D721Med (cell line): ENCODE data around the gene GREM2.

Experiments used
- DNase-seq: peaks from one replicate; pipeline ENCODE4 v3.0.0; 2011; ENCODE audit warnings: low spot score; ENCODE audit not compliant: insufficient read length
- FAIRE-seq: peaks from 2 replicates; lab custom pipeline; 2011; peaks lifted over from hg19 to GRCh38; lab: Jason Lieb, UNC
- TF ChIP-seq, protein P1 (sequence below): IDR thresholded peaks from 2 replicates; pipeline ENCODE4 v1.5.1; 2012; ENCODE audit warnings: mild to moderate bottlenecking, control low read depth; ENCODE audit not compliant: insufficient read depth; ENCODE audit errors: missing control alignments

Gene GREM2

DNA sequence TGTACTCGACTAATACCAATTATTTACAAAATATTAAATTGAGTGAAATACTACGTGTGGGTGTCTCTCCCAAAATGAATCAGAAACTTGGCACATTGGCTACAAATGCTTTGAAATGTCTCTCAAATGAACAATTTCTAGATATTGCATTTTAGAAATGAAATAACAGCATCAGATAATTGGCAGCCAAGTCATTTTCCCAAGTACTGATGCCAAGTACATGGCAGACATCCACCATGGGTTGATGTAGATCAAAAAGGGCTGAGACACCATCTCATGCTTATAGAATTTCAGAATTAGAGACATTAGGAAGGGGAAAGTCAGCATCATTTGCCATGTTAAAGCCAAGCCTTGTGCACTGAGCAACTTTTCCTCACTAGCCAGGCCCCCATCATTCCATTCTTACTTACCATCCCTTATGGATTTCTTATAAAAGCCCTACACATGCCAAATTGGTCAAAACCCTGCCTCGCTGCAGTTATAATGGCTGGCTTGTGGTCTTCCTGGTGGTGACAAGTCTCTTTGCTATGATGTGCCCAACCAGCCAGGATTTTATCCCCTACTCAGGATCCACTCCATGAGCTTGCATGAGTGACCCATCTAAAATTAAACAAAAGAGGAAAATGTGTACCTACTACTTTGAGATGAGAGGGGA lies 73.1 kb downstream of the GREM2 start:
- no peak for FAIRE-seq

DNA sequence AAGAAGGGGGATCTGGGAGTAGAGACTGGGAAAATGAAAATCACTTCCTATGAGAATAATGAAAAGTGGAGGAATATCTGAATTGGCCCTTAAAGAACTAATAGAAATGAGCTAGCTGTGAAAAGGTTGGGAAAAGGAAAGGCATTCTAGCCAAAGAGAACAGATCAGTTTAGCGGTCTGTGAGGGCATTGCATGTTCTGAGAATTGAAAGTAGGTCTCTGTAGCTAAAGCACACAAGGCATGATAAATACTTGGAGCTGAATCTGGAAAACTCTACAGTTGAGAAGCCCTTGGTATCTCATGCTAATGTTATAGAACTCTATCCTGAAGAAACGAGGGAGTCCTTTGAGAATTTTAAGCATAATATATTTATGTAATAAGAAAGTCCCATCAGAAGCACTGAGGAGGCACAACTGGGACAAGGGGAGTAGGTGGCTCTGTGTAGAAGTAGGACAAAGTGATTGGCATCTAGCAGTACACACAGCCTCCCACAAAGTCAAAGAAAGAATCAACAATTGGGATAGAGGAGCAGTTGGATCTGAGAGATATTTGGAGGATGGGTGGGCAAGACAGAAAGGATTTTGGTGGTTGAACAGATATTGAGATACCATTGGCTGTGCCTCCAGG lies 78.7 kb downstream of the GREM2 start:
- TF ChIP-seq, protein P1, sequence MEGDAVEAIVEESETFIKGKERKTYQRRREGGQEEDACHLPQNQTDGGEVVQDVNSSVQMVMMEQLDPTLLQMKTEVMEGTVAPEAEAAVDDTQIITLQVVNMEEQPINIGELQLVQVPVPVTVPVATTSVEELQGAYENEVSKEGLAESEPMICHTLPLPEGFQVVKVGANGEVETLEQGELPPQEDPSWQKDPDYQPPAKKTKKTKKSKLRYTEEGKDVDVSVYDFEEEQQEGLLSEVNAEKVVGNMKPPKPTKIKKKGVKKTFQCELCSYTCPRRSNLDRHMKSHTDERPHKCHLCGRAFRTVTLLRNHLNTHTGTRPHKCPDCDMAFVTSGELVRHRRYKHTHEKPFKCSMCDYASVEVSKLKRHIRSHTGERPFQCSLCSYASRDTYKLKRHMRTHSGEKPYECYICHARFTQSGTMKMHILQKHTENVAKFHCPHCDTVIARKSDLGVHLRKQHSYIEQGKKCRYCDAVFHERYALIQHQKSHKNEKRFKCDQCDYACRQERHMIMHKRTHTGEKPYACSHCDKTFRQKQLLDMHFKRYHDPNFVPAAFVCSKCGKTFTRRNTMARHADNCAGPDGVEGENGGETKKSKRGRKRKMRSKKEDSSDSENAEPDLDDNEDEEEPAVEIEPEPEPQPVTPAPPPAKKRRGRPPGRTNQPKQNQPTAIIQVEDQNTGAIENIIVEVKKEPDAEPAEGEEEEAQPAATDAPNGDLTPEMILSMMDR = no peak
- DNase-seq (no peak), FAIRE-seq (no peak)

More for the DNA sequence above, 73.1 kb downstream of the GREM2 start:
- DNase-seq = no peak
- TF ChIP-seq, protein P1 = no peak

DNA sequence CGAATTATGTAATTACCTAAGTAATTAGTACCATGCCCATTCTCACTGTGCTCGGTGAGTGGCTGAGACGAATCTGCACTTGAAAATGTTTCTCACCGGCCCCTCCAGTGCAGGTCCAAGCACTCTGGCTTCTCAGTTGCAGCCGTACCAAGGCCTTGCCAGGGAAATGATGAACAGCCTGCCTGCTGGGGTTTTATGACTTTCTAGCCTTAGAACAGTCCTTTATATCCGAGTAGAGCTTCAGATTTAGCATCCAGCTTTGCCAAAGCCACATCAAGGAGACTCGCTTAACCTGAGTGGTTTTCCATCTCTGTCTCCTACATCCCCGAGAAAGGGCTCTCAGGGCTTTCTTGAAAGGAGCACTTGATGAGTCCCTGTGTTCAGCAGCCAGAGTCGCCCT lies 83.4 kb downstream of the GREM2 start:
- FAIRE-seq = peak; percentile 16
- TF ChIP-seq, protein P1 = no peak
- no peak for DNase-seq

DNA sequence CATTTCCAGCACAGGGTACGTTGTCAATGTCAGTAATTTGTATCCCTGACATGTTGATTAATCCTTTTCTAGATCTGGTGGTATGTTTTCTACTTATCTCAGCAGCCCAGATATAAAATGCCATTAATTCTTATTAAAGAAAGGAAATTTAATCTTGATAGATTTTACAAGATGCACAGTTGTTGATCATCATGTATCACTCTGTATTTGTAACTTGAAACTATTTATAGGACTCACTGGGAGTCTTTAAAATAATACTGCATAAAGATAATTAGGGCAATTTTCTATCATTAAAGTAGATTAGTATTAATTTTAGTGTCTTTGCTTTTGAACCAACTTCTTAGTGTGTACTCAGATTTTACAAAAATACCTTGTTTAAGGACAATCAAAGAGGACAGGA lies 84.9 kb downstream of the GREM2 start:
- FAIRE-seq (peak; percentile 99), DNase-seq (no peak)
- TF ChIP-seq, protein P1 = no peak

DNA sequence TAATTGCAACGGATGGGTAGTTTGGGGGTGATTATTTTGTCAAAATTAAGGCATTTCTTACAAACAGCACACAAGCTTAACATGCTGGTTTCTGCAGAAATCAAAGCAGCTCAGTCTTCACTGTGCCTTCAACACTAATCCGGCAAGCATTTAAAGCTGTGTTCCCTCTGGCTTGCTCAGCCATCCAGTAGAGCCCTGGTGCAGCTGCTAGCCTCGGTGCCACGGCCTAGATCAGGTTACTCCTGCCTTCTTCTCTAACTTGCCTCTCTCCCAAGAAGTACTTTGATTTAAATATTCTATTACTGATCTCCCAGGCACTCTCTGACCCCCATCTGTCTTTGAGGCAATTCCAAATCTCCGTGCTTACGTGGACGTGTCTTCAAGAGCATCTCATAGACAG lies 85.6 kb downstream of the GREM2 start:
- DNase-seq (no peak), FAIRE-seq (no peak)
- TF ChIP-seq, protein P1 = no peak

DNA sequence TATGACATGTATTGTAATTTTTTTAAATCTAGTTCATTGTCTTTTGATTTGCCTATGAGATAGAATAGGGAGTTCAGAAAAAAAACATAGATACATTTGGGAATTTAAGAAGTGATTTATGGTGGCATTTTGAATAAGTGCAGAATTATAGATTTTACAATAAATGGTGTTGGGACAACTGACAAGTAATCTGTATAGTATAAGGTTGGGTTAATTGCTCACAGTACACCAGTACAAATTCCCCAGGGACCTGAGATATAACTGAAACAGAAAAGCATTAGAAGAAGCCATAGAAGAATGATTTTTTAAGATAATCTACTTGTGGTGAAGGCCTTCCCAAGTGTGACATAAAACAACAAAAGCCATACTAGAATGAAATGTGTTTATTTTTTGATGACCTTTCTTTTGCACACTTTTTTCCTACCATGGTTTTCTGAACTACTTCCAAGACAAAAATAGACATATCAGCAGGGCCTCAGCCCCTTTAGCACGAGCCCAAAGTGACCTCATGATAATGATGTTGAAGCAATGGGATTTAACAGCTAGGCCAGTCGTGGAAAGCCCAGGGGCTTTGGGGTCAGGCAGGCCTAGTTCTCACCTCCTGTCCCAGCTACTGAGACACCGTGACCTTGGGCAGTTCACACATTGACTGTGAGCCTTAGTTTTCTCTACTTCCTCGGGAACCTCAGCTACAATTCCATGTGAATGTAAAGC lies 87.4 kb downstream of the GREM2 start:
- peak; percentile 56 for FAIRE-seq
- no peak for DNase-seq
- TF ChIP-seq, protein P1 = no peak
